BLaER1 (cell line): ENCODE data around the gene NAB1.
A peak's percentile ranks its signal among the peaks of the same experiment; 100 is the strongest.
"Not testable (repeated sequence)": the region's sequence is repeated elsewhere in the genome, so short reads cannot be mapped to it uniquely, and the experiment has no call there.

ENCODE experiments used
- H3K27ac ChIP-seq: shearing (Covaris generic); formaldehyde crosslinking; 2 replicates; pipeline ENCODE4 v1.8.1; 2022
- H3K27me3 ChIP-seq: shearing (Covaris generic); formaldehyde crosslinking; 2 replicates; pipeline ENCODE4 v1.8.1; 2022
- H3K36me3 ChIP-seq: shearing (Covaris generic); formaldehyde crosslinking; 2 replicates; pipeline ENCODE4 v1.8.1; 2022
- H3K4me1 ChIP-seq: shearing (Covaris generic); formaldehyde crosslinking; 2 replicates; pipeline ENCODE4 v1.8.1; 2022
- H3K4me2 ChIP-seq: shearing (Covaris generic); formaldehyde crosslinking; 2 replicates; pipeline ENCODE4 v1.8.1; 2022
- H3K4me3 ChIP-seq: shearing (Covaris generic); formaldehyde crosslinking; 2 replicates; pipeline ENCODE4 v1.8.1; 2022
- H3K9ac ChIP-seq: shearing (Covaris generic); formaldehyde crosslinking; 2 replicates; pipeline ENCODE4 v1.8.1; 2022
- H3K9me3 ChIP-seq: shearing (Covaris generic); formaldehyde crosslinking; 2 replicates; pipeline ENCODE4 v1.8.1; 2022
- H4K20me1 ChIP-seq: shearing (Covaris generic); formaldehyde crosslinking; 2 replicates; pipeline ENCODE4 v1.8.1; 2022
- Cebpa-rat ChIP-seq: shearing (Covaris generic); IDR thresholded peaks from 2 replicates; pipeline ENCODE4 v1.8.1; 2022

Gene NAB1

DNA sequence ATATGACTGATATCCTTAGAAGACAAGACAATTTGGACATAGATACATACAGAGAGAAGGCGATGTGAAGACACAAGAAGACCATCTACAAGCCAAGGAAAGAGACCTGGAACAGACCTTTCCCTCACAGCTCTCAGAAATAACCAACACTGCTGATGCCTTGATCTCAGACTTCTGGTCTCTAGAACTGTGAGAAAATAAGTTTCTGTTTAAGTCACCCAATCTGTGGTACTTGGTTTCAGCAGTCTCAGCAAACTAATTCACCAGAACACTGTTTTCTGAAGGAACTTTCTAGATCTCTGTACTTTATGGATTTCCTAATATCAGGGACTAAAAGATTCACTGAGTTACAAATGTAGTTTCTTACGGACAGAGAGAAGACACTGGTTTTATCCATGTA is 58.8 kb downstream of the NAB1 start:
- Histone ChIP-seq H3K27ac (no peak overlapping the region), H3K9me3 (peaks cover 7% of the 10 kb centered on the region; the same call in 1 of the 2 replicates), H3K27me3 (no peaks in the 10 kb centered on the region), H3K36me3 (no peaks in the 10 kb centered on the region), H3K4me3 (no peak overlapping the region), H3K4me2 (no peak overlapping the region), H4K20me1 (no peaks in the 10 kb centered on the region), H3K4me1 (peaks cover 17% of the 10 kb centered on the region), H3K9ac (no peak overlapping the region)
- TF ChIP-seq Cebpa-rat, result no peak

DNA sequence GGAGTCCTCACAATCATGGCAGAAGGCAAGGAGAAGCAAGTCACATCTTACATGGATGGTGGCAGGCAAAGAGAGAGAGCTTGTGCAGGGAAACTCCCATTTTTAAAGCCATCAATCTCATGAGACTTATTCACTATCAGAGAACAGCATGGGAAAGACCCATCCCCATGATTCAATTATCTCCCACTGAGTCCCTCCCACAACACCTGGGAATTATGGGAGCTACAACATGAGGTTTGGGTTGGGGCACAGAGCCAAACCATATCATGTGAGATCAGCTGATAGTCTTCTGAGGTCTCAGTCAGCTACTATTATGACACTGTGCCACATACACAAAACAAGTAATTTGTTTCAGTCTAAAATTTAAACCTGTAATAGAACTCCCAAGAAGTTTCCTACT is 59.8 kb downstream of the NAB1 start:
- H3K36me3 ChIP-seq, H3K27ac ChIP-seq, H3K4me2 ChIP-seq, H3K4me3 ChIP-seq, H4K20me1 ChIP-seq, H3K9me3 ChIP-seq, H3K27me3 ChIP-seq, H3K9ac ChIP-seq: not testable (repeated sequence)
- peaks cover 26% of the 10 kb centered on the region for H3K4me1 ChIP-seq

DNA sequence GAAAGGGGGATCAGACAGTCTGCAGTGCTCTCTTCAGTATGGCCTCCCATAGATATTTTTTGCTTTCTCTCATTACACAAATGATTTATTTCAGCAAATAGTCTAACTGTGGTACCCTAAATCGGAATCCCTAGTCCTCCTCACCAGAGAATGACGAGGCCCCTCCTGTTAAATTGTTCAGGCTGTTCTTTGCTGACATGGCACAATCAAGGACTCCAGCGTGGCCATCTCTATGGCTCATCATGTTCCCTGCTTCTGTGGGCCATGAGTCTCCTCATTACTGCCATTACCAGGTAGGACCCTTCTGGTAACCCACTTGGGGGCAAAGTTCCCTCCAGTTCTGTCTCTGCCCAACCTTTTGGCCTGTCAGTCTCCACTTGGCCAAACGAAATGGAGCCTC is 62.2 kb downstream of the NAB1 start:
- Histone ChIP-seq H3K9me3 (peaks cover 13% of the 10 kb centered on the region), H3K4me3 (no peak overlapping the region), H3K4me1 (peaks cover 40% of the 10 kb centered on the region), H3K36me3 (no peaks in the 10 kb centered on the region), H3K9ac (no peak overlapping the region), H4K20me1 (no peaks in the 10 kb centered on the region), H3K27ac (no peak overlapping the region), H3K4me2 (no peak overlapping the region), H3K27me3 (no peaks in the 10 kb centered on the region)
- TF ChIP-seq Cebpa-rat, result no peak

DNA sequence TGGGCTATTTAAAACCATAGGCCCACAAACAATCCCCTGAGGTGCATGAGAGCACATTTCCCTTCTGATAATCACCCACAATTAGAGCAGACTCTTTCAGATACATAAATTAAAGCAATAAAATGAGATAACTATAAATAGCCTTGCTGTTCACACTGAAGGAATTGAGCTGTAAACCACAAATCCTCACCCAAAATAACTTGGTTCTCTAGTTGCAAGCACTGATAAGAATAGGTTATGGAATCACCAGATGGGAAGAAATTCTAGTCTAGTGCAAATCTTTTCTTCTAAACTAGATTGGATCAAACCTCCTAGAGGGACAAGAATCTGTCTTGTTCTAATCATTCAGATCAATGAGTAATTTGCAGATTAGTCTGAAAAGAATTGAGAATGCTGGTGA is 64.6 kb downstream of the NAB1 start:
- no peaks in the 10 kb centered on the region for H4K20me1 ChIP-seq
- H3K27me3 ChIP-seq, result no peaks in the 10 kb centered on the region
- peaks cover 16% of the 10 kb centered on the region for H3K9me3 ChIP-seq
- TF ChIP-seq Cebpa-rat, result no peak
- H3K4me3 ChIP-seq, result no peak overlapping the region
- H3K36me3 ChIP-seq, result no peaks in the 10 kb centered on the region
- H3K4me2 ChIP-seq, result peak overlapping the region; percentile 67
- H3K9ac ChIP-seq, result no peak overlapping the region
- H3K27ac ChIP-seq, result no peak overlapping the region; the same call in 1 of the 2 replicates
- H3K4me1 ChIP-seq, result peaks cover 55% of the 10 kb centered on the region

DNA sequence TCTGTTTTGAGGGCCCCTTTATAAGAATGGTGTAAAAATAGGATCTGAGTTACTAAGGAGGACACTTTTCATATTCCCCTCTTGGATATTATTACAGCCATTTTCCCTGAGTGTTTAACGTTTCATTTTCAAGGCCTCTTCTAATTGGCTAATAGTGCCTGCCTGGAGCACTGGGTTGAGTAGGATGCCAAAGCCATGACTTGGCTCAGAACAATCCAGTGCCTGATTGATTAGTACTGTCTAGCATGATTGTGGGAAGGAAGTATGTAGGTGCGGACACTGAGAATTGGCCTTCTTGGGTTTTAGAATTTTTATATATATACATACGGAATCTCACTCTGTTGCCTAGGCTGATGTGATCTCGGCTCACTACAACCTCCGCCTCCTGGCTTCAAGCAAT is 66.1 kb downstream of the NAB1 start:
- H3K4me2 ChIP-seq, result no peak overlapping the region
- no peak for TF ChIP-seq Cebpa-rat

DNA sequence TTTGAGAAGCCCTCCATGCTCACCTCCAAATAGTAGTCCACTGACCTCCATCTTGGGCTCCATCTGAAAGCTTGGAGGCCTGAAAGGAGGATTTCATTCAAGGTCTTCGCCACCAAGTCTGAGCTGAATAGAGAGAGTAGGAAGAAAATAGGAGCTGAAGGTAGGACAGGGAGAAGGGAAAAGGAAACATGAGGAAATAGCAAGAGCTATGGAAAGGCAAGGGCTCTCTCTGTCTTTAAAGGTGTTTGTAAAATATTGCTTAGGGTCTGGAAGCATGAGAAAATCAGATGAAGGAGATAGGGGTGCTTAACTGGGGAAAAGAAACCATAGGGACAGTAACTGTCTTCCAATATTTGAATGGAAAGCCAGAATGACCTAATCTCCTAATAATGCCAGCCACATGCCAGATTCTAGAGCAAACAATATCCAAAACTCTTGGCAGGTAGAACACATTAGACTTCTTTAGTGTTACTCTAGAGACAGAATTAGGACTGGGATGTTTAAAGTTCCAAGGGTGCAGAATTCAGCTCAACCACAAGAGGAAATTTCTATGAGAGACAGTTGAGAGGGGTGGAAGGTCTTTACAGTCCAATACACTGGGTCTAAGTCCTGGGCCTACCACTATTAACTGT is 67.4 kb downstream of the NAB1 start:
- H3K4me2 ChIP-seq, result no peak overlapping the region
- peaks cover 12% of the 10 kb centered on the region for H3K9me3 ChIP-seq
- H3K9ac ChIP-seq, result no peak overlapping the region
- H3K27me3 ChIP-seq, result no peaks in the 10 kb centered on the region
- H3K27ac ChIP-seq, result no peak overlapping the region
- peaks cover 65% of the 10 kb centered on the region for H3K4me1 ChIP-seq
- H3K4me3 ChIP-seq, result no peak overlapping the region
- H4K20me1 ChIP-seq, result no peaks in the 10 kb centered on the region
- TF ChIP-seq Cebpa-rat, result no peak
- H3K36me3 ChIP-seq, result no peaks in the 10 kb centered on the region

More for the DNA sequence above, 66.1 kb downstream of the NAB1 start:
- Histone ChIP-seq H4K20me1 (no peaks in the 10 kb centered on the region), H3K27me3 (no peaks in the 10 kb centered on the region), H3K9ac (no peak overlapping the region), H3K27ac (no peak overlapping the region), H3K9me3 (peaks cover 12% of the 10 kb centered on the region), H3K36me3 (no peaks in the 10 kb centered on the region), H3K4me3 (no peak overlapping the region), H3K4me1 (peaks cover 68% of the 10 kb centered on the region)

DNA sequence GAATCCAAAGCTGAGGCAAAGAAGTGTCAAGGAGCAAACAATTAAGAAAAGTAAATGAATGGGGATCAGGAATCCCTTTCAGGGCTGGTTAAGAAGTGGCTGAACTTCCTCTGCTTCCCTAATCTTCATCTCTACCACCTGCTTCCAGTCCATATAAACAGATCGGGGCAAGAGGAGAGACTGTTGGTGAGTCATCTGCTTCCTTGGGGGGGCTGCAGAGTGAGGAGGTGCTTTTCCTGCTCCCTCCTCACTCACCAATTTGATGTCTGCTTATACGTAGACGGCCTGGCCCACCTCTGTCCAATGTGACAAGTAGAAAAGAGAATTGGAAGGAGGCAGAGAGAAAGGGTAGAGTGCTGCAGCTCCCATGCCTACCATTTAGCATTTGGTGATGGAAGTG is 68.4 kb downstream of the NAB1 start:
- Histone ChIP-seq H3K4me1 (peaks cover 55% of the 10 kb centered on the region), H3K4me3 (no peak overlapping the region), H3K4me2 (peak overlapping the region; percentile 62), H4K20me1 (no peaks in the 10 kb centered on the region), H3K9me3 (peaks cover 12% of the 10 kb centered on the region), H3K36me3 (no peaks in the 10 kb centered on the region), H3K9ac (no peak overlapping the region), H3K27ac (no peak overlapping the region), H3K27me3 (no peaks in the 10 kb centered on the region)
- no peak for TF ChIP-seq Cebpa-rat

DNA sequence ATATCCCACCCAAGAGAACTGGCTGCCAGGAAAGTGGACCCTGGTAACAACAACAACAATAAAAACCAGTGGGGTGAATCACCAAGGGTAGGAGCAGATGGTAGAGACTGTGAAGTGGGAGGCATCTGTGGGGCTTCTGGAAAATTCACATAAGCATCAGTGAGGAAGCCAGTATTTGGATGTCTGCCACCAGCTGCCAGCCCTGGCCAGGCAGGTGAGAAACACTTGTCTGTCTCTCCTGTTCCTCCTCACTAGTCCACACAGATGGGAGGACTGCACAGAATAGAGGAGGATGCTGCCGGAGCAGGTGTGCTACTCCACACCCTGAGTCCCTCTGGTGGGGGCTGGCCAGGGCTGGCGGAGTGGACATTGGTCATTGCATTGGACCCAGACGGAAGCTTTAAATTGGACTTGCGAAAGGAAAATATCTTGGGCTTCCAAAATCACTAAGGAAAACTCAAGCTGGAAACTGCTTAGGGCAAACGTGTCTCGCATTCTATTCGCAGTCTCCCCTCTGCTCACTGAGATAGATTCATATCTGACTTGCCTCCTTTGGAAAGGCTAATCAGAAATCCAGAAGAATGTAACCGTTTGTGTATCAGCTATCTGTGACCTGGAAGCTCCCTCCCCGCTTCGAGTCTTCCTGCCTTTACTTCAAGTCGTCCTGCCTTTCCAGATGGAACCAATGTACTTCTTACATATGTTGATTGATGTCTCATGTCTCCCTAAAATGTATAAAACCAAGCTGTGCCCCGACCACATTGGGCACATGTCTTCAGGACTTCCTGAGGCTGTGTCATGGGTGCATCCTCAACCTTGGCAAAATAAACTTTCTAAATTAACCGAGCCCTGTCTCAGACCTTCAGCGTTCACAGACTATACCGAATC is 69.1 kb downstream of the NAB1 start:
- Histone ChIP-seq H3K9ac (no peak overlapping the region), H3K9me3 (peaks cover 12% of the 10 kb centered on the region), H3K4me1 (peaks cover 48% of the 10 kb centered on the region), H3K27me3 (no peaks in the 10 kb centered on the region), H3K4me3 (no peak overlapping the region), H3K4me2 (peak overlapping the region; percentile 62), H3K27ac (peak overlapping the region; percentile 32; the same call in 1 of the 2 replicates), H4K20me1 (no peaks in the 10 kb centered on the region), H3K36me3 (no peaks in the 10 kb centered on the region)
- no peak for TF ChIP-seq Cebpa-rat

DNA sequence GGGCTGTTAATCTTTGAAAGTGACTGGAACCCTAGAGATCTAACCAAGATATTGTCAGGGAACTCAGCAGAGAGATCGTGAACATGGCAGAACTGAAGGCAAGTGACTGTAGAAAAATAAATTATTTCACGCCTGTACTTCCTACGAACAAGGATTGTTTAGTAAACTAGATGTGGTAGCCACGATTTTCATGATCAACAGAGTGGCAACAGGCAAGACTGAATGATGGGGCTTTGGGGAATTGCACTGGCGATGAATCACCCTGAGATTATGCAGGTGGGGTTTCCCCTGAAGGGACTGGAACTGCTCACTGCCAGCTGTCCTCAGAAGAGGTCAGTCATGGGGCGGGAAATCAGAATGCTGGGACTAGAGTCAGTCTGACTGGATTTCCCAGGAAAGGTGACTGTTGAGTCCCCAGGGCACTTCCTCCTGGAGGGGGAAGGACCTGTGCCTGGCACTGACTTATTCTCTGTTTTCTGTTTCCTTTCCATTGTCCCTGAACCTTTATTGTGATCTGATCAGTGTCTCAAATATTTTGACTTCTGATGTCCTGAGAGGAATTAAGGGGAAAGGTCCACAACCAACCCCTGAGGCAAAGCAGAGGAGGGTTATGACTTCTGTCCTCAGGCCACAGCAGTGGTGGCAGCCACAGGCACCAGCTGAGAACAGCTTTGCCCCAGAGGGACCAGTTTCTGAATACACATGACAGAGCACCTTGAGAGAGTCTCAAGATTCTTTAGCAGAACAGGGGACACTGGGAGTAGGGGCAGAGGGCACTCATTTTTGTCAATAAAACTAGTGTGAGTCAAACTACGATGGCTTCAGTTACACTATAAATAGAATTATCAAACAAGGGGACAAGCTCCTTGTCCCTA is 70.0 kb downstream of the NAB1 start:
- no peak overlapping the region for H3K9ac ChIP-seq
- H4K20me1 ChIP-seq, result no peaks in the 10 kb centered on the region
- no peaks in the 10 kb centered on the region for H3K36me3 ChIP-seq
- H3K4me2 ChIP-seq, result peak overlapping the region; percentile 62
- no peaks in the 10 kb centered on the region for H3K27me3 ChIP-seq
- peaks cover 12% of the 10 kb centered on the region for H3K9me3 ChIP-seq
- H3K4me3 ChIP-seq, result no peak overlapping the region
- H3K27ac ChIP-seq, result peak overlapping the region; percentile 32; the same call in 1 of the 2 replicates
- no peak for TF ChIP-seq Cebpa-rat
- peaks cover 39% of the 10 kb centered on the region for H3K4me1 ChIP-seq
